Measurements from ENCODE around the gene BMP4. TPM values are rescaled to one million over a fixed set of nuclear protein-coding genes. Genes with fewer than 3 reads are reported as not detected.

The BMP4 gene
- total RNA-seq, 1 donor from 2014 or later, result 0.42 TPM

GRCh38 chr14:53953002-53953827 is 3.4 kb downstream of the BMP4 start:
- DNase-seq, result no peak
- CTCF ChIA-PET, result no interaction called here
- intact Hi-C loops (cut with micrococcal nuclease), result loop anchor here (5.0 kb wide), 1 partner anchor 416 kb away; no protein-coding TSS in a partner anchor

GRCh38 chr14:53952533-53952932 is 4.1 kb downstream of the BMP4 start:
- TF ChIP-seq, protein P1, sequence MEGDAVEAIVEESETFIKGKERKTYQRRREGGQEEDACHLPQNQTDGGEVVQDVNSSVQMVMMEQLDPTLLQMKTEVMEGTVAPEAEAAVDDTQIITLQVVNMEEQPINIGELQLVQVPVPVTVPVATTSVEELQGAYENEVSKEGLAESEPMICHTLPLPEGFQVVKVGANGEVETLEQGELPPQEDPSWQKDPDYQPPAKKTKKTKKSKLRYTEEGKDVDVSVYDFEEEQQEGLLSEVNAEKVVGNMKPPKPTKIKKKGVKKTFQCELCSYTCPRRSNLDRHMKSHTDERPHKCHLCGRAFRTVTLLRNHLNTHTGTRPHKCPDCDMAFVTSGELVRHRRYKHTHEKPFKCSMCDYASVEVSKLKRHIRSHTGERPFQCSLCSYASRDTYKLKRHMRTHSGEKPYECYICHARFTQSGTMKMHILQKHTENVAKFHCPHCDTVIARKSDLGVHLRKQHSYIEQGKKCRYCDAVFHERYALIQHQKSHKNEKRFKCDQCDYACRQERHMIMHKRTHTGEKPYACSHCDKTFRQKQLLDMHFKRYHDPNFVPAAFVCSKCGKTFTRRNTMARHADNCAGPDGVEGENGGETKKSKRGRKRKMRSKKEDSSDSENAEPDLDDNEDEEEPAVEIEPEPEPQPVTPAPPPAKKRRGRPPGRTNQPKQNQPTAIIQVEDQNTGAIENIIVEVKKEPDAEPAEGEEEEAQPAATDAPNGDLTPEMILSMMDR (IDR thresholded peaks at IDR 0.05), result no peak
- ChIA-PET CTCF (no interaction called here), POLR2A (no interaction called here)
- intact Hi-C loops (cut with micrococcal nuclease), result loop anchor here (5.0 kb wide), 1 partner anchor 415 kb away; no protein-coding TSS in a partner anchor
- ATAC-seq (ENCODE audit: low read depth), result no peak
- no peaks in the 10 kb centered on the region for H3K9me3 Mint-ChIP-seq
- DNase-seq, result no peak
- no peak overlapping the region for H3K4me3 Mint-ChIP-seq
- no peaks in the 10 kb centered on the region for H3K36me3 Mint-ChIP-seq (ENCODE audit: low read depth)
- no peak overlapping the region for H3K27ac Mint-ChIP-seq
- peaks cover 34% of the 10 kb centered on the region for H3K4me1 Mint-ChIP-seq
- peaks cover 83% of the 10 kb centered on the region for H3K27me3 Mint-ChIP-seq

More at GRCh38 chr14:53953002-53953827, 3.4 kb downstream of the BMP4 start:
- peaks cover 34% of the 10 kb centered on the region for H3K4me1 Mint-ChIP-seq
- peak overlapping the region; percentile 81 for H3K4me3 Mint-ChIP-seq
- peaks cover 85% of the 10 kb centered on the region for H3K27me3 Mint-ChIP-seq
- POLR2A ChIA-PET, result no interaction called here
- TF ChIP-seq, protein P1 (IDR thresholded peaks at IDR 0.05), result no peak
- peak; percentile 45 for ATAC-seq (ENCODE audit: low read depth)
- no peaks in the 10 kb centered on the region for H3K9me3 Mint-ChIP-seq
- no peak overlapping the region for H3K27ac Mint-ChIP-seq
- no peaks in the 10 kb centered on the region for H3K36me3 Mint-ChIP-seq (ENCODE audit: low read depth)

DNA sequence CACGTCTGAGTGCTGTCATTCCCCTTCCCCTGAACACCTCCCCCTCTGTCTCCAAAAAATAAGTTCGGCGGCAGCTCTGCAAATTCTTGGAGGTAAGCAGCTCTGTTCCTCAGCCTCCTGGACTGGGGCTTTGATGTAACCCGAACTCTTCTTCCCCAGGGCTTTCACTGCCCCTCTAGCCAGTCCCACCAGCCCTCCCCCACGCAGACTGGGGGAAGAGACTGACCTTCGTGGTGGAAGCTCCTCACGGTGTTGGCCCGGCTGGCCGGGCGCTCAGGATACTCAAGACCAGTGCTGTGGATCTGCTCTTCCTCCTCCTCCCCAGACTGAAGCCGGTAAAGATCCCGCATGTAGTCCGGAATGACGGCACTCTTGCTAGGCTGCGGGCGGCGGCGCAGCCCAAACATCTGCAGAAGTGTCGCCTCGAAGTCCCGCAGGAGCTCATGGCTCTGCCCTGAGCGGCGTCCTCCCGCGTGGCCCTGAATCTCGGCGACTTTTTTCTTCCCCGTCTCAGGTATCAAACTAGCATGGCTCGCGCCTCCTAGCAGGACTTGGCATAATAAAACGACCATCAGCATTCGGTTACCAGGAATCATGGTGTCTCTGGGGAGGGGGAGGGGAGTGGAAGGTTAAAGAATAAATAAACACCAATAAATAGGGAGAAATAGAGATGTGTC is 4.9 kb downstream of the BMP4 start:
- Mint-ChIP-seq H3K4me3 (no peak overlapping the region), H3K27me3 (peaks cover 83% of the 10 kb centered on the region), H3K4me1 (peaks cover 34% of the 10 kb centered on the region), H3K27ac (no peak overlapping the region), H3K36me3 (ENCODE audit: low read depth) (no peaks in the 10 kb centered on the region), H3K9me3 (no peaks in the 10 kb centered on the region)
- TF ChIP-seq, protein P1 (IDR thresholded peaks at IDR 0.05), result no peak
- intact Hi-C loops (cut with micrococcal nuclease), result loop anchor here (5.0 kb wide), 1 partner anchor 414 kb away; no protein-coding TSS in a partner anchor
- ATAC-seq (ENCODE audit: low read depth) (no peak), DNase-seq (no peak)
- POLR2A ChIA-PET, result no interaction called here
- CTCF ChIA-PET, result no interaction called here

DNA sequence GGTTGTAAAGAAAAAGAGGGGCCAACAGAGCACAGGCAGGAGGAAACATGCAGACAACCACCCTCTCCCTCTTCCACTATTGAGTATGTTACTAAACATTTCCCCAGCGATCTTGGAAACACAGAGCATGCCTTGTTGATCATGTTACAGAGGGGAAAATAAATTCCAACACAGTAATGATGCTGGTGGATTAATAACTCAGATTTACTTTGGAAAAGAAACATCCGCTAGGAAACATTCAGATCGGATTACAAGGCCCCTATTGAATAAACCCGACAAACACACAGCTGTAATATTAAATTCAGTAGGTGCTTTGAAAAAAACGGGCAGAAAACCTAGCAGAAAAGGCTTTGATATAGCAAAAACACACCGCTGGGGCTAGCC is 5.4 kb downstream of the BMP4 start:
- no peak overlapping the region for H3K4me3 Mint-ChIP-seq
- CTCF ChIA-PET, result no interaction called here
- H3K9me3 Mint-ChIP-seq, result no peaks in the 10 kb centered on the region
- H3K27me3 Mint-ChIP-seq, result peaks cover 81% of the 10 kb centered on the region
- no peak for DNase-seq
- no peak for ATAC-seq (ENCODE audit: low read depth)
- intact Hi-C loops (cut with micrococcal nuclease), result loop anchor here (5.0 kb wide), 1 partner anchor 414 kb away; no protein-coding TSS in a partner anchor
- H3K36me3 Mint-ChIP-seq (ENCODE audit: low read depth), result no peaks in the 10 kb centered on the region
- H3K27ac Mint-ChIP-seq, result no peak overlapping the region
- TF ChIP-seq, protein P1 (IDR thresholded peaks at IDR 0.05), result no peak
- peaks cover 31% of the 10 kb centered on the region for H3K4me1 Mint-ChIP-seq
- POLR2A ChIA-PET, result no interaction called here

Data from activated B cell treated with CpG ODN at 0.5 μM for 24 hours (primary cell).